ENCODE results near the gene DUSP22.
"Not testable (repeated sequence)": the region's sequence is repeated elsewhere in the genome, so short reads cannot be mapped to it uniquely, and the experiment has no call there.

Gene DUSP22

GRCh38 chr6:367298-367794 is 75.1 kb downstream of the DUSP22 start:
- Histone ChIP-seq H3K9me3 (ENCODE audit: control insufficient read depth, low read length) (no peaks in the 10 kb centered on the region), H3K27me3 (replicated peaks; ENCODE audit: control insufficient read depth, insufficient read depth, low read length) (peaks cover 75% of the 10 kb centered on the region), H3K4me3 (ENCODE audit: low read length) (no peak overlapping the region), H3K4me1 (ENCODE audit: control insufficient read depth, insufficient read depth, low read length) (peaks cover 6% of the 10 kb centered on the region), H3K9ac (ENCODE audit: low read length) (no peak overlapping the region), H3K36me3 (ENCODE audit: control insufficient read depth, insufficient read depth, low read length, severe bottlenecking) (no peaks in the 10 kb centered on the region)
- no peak for DNase-seq (ENCODE audit: low read depth)

GRCh38 chr6:367891-368630 is 75.8 kb downstream of the DUSP22 start:
- no peak overlapping the region for H3K4me3 ChIP-seq (ENCODE audit: low read length)
- H3K27me3 ChIP-seq (replicated peaks; ENCODE audit: control insufficient read depth, insufficient read depth, low read length) = peaks cover 78% of the 10 kb centered on the region
- H3K36me3 ChIP-seq (ENCODE audit: control insufficient read depth, insufficient read depth, low read length, severe bottlenecking) = no peaks in the 10 kb centered on the region
- H3K9ac ChIP-seq (ENCODE audit: low read length) = no peak overlapping the region
- no peak for DNase-seq (ENCODE audit: low read depth)
- H3K4me1 ChIP-seq (ENCODE audit: control insufficient read depth, insufficient read depth, low read length) = peaks cover 6% of the 10 kb centered on the region
- no peaks in the 10 kb centered on the region for H3K9me3 ChIP-seq (ENCODE audit: control insufficient read depth, low read length)

GRCh38 chr6:369559-370431 is 77.5 kb downstream of the DUSP22 start:
- H3K4me3 ChIP-seq (ENCODE audit: low read length) = no peak overlapping the region
- no peaks in the 10 kb centered on the region for H3K36me3 ChIP-seq (ENCODE audit: control insufficient read depth, insufficient read depth, low read length, severe bottlenecking)
- no peak for DNase-seq (ENCODE audit: low read depth)
- peaks cover 6% of the 10 kb centered on the region for H3K4me1 ChIP-seq (ENCODE audit: control insufficient read depth, insufficient read depth, low read length)
- H3K27me3 ChIP-seq (replicated peaks; ENCODE audit: control insufficient read depth, insufficient read depth, low read length) = peaks cover 81% of the 10 kb centered on the region
- no peaks in the 10 kb centered on the region for H3K9me3 ChIP-seq (ENCODE audit: control insufficient read depth, low read length)
- no peak overlapping the region for H3K9ac ChIP-seq (ENCODE audit: low read length)

- Histone ChIP-seq H3K9ac (ENCODE audit: low read length) (no peak overlapping the region), H3K27me3 (replicated peaks; ENCODE audit: control insufficient read depth, insufficient read depth, low read length) (peaks cover 81% of the 10 kb centered on the region), H3K4me3 (ENCODE audit: low read length) (no peak overlapping the region), H3K4me1 (ENCODE audit: control insufficient read depth, insufficient read depth, low read length) (peaks cover 6% of the 10 kb centered on the region), H3K9me3 (ENCODE audit: control insufficient read depth, low read length) (no peaks in the 10 kb centered on the region), H3K36me3 (ENCODE audit: control insufficient read depth, insufficient read depth, low read length, severe bottlenecking) (no peaks in the 10 kb centered on the region)
- DNase-seq (ENCODE audit: low read depth) = no peak
Measured at GRCh38 chr6:370555-370954, 78.3 kb downstream of the DUSP22 start.

- peaks cover 72% of the 10 kb centered on the region for H3K27me3 ChIP-seq (replicated peaks; ENCODE audit: control insufficient read depth, insufficient read depth, low read length)
- not testable (repeated sequence) for H3K9me3 ChIP-seq (ENCODE audit: control insufficient read depth, low read length); H3K9ac ChIP-seq (ENCODE audit: low read length); H3K36me3 ChIP-seq (ENCODE audit: control insufficient read depth, insufficient read depth, low read length, severe bottlenecking); H3K4me1 ChIP-seq (ENCODE audit: control insufficient read depth, insufficient read depth, low read length); H3K4me3 ChIP-seq (ENCODE audit: low read length); DNase-seq (ENCODE audit: low read depth)
Measured at GRCh38 chr6:371851-372250, 79.6 kb downstream of the DUSP22 start.

- H3K27me3 ChIP-seq (replicated peaks; ENCODE audit: control insufficient read depth, insufficient read depth, low read length) = peaks cover 66% of the 10 kb centered on the region
- no peaks in the 10 kb centered on the region for H3K9me3 ChIP-seq (ENCODE audit: control insufficient read depth, low read length)
- no peaks in the 10 kb centered on the region for H3K4me1 ChIP-seq (ENCODE audit: control insufficient read depth, insufficient read depth, low read length)
- no peak for DNase-seq (ENCODE audit: low read depth)
- no peak overlapping the region for H3K9ac ChIP-seq (ENCODE audit: low read length)
- H3K4me3 ChIP-seq (ENCODE audit: low read length) = no peak overlapping the region
- no peaks in the 10 kb centered on the region for H3K36me3 ChIP-seq (ENCODE audit: control insufficient read depth, insufficient read depth, low read length, severe bottlenecking)
Measured at GRCh38 chr6:372336-372911, 80.1 kb downstream of the DUSP22 start.

- no peak for DNase-seq (ENCODE audit: low read depth)
Measured at GRCh38 chr6:373031-373430, 80.7 kb downstream of the DUSP22 start.

GRCh38 chr6:373773-374724 is 81.8 kb downstream of the DUSP22 start:
- DNase-seq (ENCODE audit: low read depth) = peak; percentile 38
- H3K4me1 ChIP-seq (ENCODE audit: control insufficient read depth, insufficient read depth, low read length) = no peaks in the 10 kb centered on the region
- H3K9ac ChIP-seq (ENCODE audit: low read length) = no peak overlapping the region
- H3K4me3 ChIP-seq (ENCODE audit: low read length) = no peak overlapping the region
- peaks cover 64% of the 10 kb centered on the region for H3K27me3 ChIP-seq (replicated peaks; ENCODE audit: control insufficient read depth, insufficient read depth, low read length)
- no peaks in the 10 kb centered on the region for H3K9me3 ChIP-seq (ENCODE audit: control insufficient read depth, low read length)
- H3K36me3 ChIP-seq (ENCODE audit: control insufficient read depth, insufficient read depth, low read length, severe bottlenecking) = no peaks in the 10 kb centered on the region

More at GRCh38 chr6:373031-373430, 80.7 kb downstream of the DUSP22 start:
- no peaks in the 10 kb centered on the region for H3K36me3 ChIP-seq (ENCODE audit: control insufficient read depth, insufficient read depth, low read length, severe bottlenecking)
- H3K9ac ChIP-seq (ENCODE audit: low read length) = no peak overlapping the region
- H3K4me1 ChIP-seq (ENCODE audit: control insufficient read depth, insufficient read depth, low read length) = no peaks in the 10 kb centered on the region
- peaks cover 63% of the 10 kb centered on the region for H3K27me3 ChIP-seq (replicated peaks; ENCODE audit: control insufficient read depth, insufficient read depth, low read length)
- H3K9me3 ChIP-seq (ENCODE audit: control insufficient read depth, low read length) = no peaks in the 10 kb centered on the region
- H3K4me3 ChIP-seq (ENCODE audit: low read length) = no peak overlapping the region

- no peaks in the 10 kb centered on the region for H3K4me1 ChIP-seq (ENCODE audit: control insufficient read depth, insufficient read depth, low read length)
- H3K36me3 ChIP-seq (ENCODE audit: control insufficient read depth, insufficient read depth, low read length, severe bottlenecking) = no peaks in the 10 kb centered on the region
- no peak overlapping the region for H3K9ac ChIP-seq (ENCODE audit: low read length)
- no peak overlapping the region for H3K4me3 ChIP-seq (ENCODE audit: low read length)
- peaks cover 61% of the 10 kb centered on the region for H3K27me3 ChIP-seq (replicated peaks; ENCODE audit: control insufficient read depth, insufficient read depth, low read length)
- no peak for DNase-seq (ENCODE audit: low read depth)
- H3K9me3 ChIP-seq (ENCODE audit: control insufficient read depth, low read length) = no peaks in the 10 kb centered on the region
Measured at GRCh38 chr6:374956-375355, 82.7 kb downstream of the DUSP22 start.

GRCh38 chr6:376827-377640 is 84.7 kb downstream of the DUSP22 start:
- no peaks in the 10 kb centered on the region for H3K36me3 ChIP-seq (ENCODE audit: control insufficient read depth, insufficient read depth, low read length, severe bottlenecking)
- no peaks in the 10 kb centered on the region for H3K4me1 ChIP-seq (ENCODE audit: control insufficient read depth, insufficient read depth, low read length)
- H3K27me3 ChIP-seq (replicated peaks; ENCODE audit: control insufficient read depth, insufficient read depth, low read length) = peaks cover 69% of the 10 kb centered on the region
- DNase-seq (ENCODE audit: low read depth) = no peak
- H3K4me3 ChIP-seq (ENCODE audit: low read length) = no peak overlapping the region
- H3K9me3 ChIP-seq (ENCODE audit: control insufficient read depth, low read length) = no peaks in the 10 kb centered on the region
- no peak overlapping the region for H3K9ac ChIP-seq (ENCODE audit: low read length)

Measured in adipocyte (in vitro differentiated cells).